AG04449 (cell line): Measurements from ENCODE around the gene CRACR2B.
A peak's percentile ranks its signal among the peaks of the same experiment; 100 is the strongest.

ENCODE experiments used
- CTCF ChIA-PET: fragments of 350-600 bp; formaldehyde crosslinking; extraction: SDS; loops from one replicate; lab custom pipeline; 2021; ENCODE audit warnings: antibody characterized with exemption; lab: Yijun Ruan, JAX
- POLR2A ChIA-PET: fragments of 400-600, 350-600 bp; formaldehyde crosslinking; extraction: SDS; loops from one replicate; lab custom pipeline; 2020; ENCODE audit warnings: antibody characterized with exemption, inconsistent platforms; lab: Yijun Ruan, JAX
- DNase-seq: peaks from one replicate; pipeline ENCODE4 v3.0.0-alpha.2; 2010; ENCODE audit warnings: low read depth, low spot score
- H3K4me3 ChIP-seq: 2 replicates; pipeline ENCODE4 v1.5.1; 2011; ENCODE audit warnings: low read depth, mild to moderate bottlenecking, control low read depth, low read length
- TF ChIP-seq, protein P1 (sequence below): IDR thresholded peaks from one replicate; pipeline ENCODE4 v1.5.1; 2011; ENCODE audit warnings: mild to moderate bottlenecking, moderate library complexity, low read length, control low read depth, inconsistent platforms; ENCODE audit not compliant: insufficient read depth; ENCODE audit errors: missing control alignments

CRACR2B gene

GRCh38 chr11:827897-828192 lies at the start of gene CRACR2B:
Gene CRACR2B, plus strand, starts transcription at chr11:827919. Its CDS starts 689 bp downstream, at chr11:828608.
- ChIA-PET POLR2A (interaction anchor here (8.7 kb wide), 1 partner anchor 17 kb away, joined by 109 read pairs; the partner anchor contains the start of genes POLR2L and TSPAN4), CTCF (interaction anchor here (1.4 kb wide), 1 partner anchor 12 kb away, joined by 4 read pairs; no protein-coding TSS in a partner anchor)
- no peak for DNase-seq
- no peak within 1 kb of the TSS for H3K4me3 ChIP-seq
- TF ChIP-seq, protein P1, sequence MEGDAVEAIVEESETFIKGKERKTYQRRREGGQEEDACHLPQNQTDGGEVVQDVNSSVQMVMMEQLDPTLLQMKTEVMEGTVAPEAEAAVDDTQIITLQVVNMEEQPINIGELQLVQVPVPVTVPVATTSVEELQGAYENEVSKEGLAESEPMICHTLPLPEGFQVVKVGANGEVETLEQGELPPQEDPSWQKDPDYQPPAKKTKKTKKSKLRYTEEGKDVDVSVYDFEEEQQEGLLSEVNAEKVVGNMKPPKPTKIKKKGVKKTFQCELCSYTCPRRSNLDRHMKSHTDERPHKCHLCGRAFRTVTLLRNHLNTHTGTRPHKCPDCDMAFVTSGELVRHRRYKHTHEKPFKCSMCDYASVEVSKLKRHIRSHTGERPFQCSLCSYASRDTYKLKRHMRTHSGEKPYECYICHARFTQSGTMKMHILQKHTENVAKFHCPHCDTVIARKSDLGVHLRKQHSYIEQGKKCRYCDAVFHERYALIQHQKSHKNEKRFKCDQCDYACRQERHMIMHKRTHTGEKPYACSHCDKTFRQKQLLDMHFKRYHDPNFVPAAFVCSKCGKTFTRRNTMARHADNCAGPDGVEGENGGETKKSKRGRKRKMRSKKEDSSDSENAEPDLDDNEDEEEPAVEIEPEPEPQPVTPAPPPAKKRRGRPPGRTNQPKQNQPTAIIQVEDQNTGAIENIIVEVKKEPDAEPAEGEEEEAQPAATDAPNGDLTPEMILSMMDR, result no peak

- CTCF ChIA-PET, result interaction anchor here (0.9 to 5.1 kb wide), 3 partner anchors 15 to 56 kb away, joined by 3 to 25 read pairs (median 4); no protein-coding TSS in a partner anchor
- TF ChIP-seq, protein P1, result no peak
- POLR2A ChIA-PET, result no interaction called here
- no peak overlapping the region for H3K4me3 ChIP-seq
- DNase-seq, result no peak
Observed at GRCh38 chr11:778976-779954, 48.5 kb upstream of the CRACR2B start.

- no peak for DNase-seq
- CTCF ChIA-PET, result no interaction called here
- POLR2A ChIA-PET, result no interaction called here
Observed at GRCh38 chr11:779955-780532, 47.7 kb upstream of the CRACR2B start.

GRCh38 chr11:782264-783174 lies 45.2 kb upstream of the CRACR2B start:
- CTCF ChIA-PET, result interaction anchor here (0.7 to 3.0 kb wide), 9 partner anchors 7 to 119 kb away, joined by 3 to 13 read pairs (median 6); partner anchors contain the start of gene TALDO1
- DNase-seq, result no peak
- POLR2A ChIA-PET, result interaction anchor here (1.1 kb wide), 1 partner anchor 13 kb away, joined by 5 read pairs; no protein-coding TSS in a partner anchor
- H3K4me3 ChIP-seq, result no peak overlapping the region
- TF ChIP-seq, protein P1, result no peak

More at GRCh38 chr11:779955-780532, 47.7 kb upstream of the CRACR2B start:
- no peak overlapping the region for H3K4me3 ChIP-seq
- TF ChIP-seq, protein P1, result no peak

DNA sequence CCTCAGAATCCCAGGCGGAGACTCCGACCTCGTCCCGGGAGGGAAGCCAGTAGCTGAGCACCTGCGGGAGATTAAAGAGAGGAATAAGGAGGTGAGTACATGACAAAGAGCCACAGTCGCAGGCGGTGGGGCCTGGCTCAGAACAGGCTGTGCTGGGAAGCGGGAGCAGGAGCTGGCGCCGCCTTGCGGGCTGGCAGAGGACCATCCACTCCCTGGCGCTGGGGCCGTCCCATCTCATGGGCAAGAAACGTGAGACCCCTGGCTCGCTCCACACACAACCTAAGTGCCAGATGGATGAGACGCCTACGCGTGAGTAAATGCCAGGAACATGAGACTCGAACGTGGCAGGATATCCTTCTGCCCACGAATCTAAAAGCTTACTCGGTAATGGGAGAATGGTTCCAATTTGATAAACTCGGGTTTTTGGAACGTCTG lies 44.1 kb upstream of the CRACR2B start:
- POLR2A ChIA-PET, result interaction anchor here (0.7 to 1.2 kb wide), 4 partner anchors 12 to 113 kb away, joined by 3 to 5 read pairs (median 4); partner anchors contain the start of gene PNPLA2
- CTCF ChIA-PET, result interaction anchor here (0.7 to 3.0 kb wide), 13 partner anchors 8 to 120 kb away, joined by 3 to 13 read pairs (median 6); partner anchors contain the start of gene TMEM80
- H3K4me3 ChIP-seq, result peak overlapping the region; percentile 10; the same call in 1 of the 2 replicates

More for the DNA sequence above, 44.1 kb upstream of the CRACR2B start:
- TF ChIP-seq, protein P1, result peak; percentile 95
- DNase-seq, result peak; percentile 69
